ENCODE measurements around the gene BEND5.

GRCh38 chr1:48739091-48739490, 37.6 kb downstream of the BEND5 start:
- TF ChIP-seq EP300 (IDR thresholded peaks at IDR 0.05; ENCODE audit: low read depth in 2 of 2, low read length in 2 of 2): no peak
- no peak for TF ChIP-seq EP300 (CRISPR knock-in tag; IDR thresholded peaks at IDR 0.05; ENCODE audit: borderline replicate concordance)
- TF ChIP-seq CTCF (CRISPR knock-in tag; IDR thresholded peaks at IDR 0.05): no peak
- TF ChIP-seq CENPBD1 (CRISPR knock-in tag; IDR thresholded peaks at IDR 0.05; ENCODE audit: borderline replicate concordance, low read depth): no peak
- no peak for TF ChIP-seq KLF13 (CRISPR knock-in tag; IDR thresholded peaks at IDR 0.05)
- TF ChIP-seq PHF21A (CRISPR knock-in tag; IDR thresholded peaks at IDR 0.05): no peak
- TF ChIP-seq CREM (IDR thresholded peaks at IDR 0.05): no peak
- no peak for TF ChIP-seq CREM (CRISPR knock-in tag; IDR thresholded peaks at IDR 0.05)
- TF ChIP-seq ZXDC (CRISPR knock-in tag; IDR thresholded peaks at IDR 0.05): no peak

All from HepG2 (cell line).